K562 (cell line): ENCODE data around the gene HSD17B8. TPM values are rescaled to one million over a fixed set of nuclear protein-coding genes. Genes with fewer than 3 reads are reported as not detected.

Experiments
- ARID3A ChIP-seq: IDR thresholded peaks from 2 replicates; pipeline ENCODE4 v1.6.1; 2012; ENCODE audit warnings: low read depth, low read length, improper control_type of control experiment, borderline replicate concordance
- EP300 ChIP-seq: IDR thresholded peaks from 2 replicates; pipeline ENCODE4 v1.6.1; 2012; ENCODE audit warnings: low read length, improper control_type of control experiment
- HDGF ChIP-seq: fragments of 450-650 bp; IDR thresholded peaks from 2 replicates; pipeline ENCODE4 v1.6.1; 2016
- HNRNPK ChIP-seq: fragments of 200-400 bp; formaldehyde crosslinking; IDR thresholded peaks from one replicate; pipeline ENCODE4 v1.6.1; 2018; ENCODE audit warnings: mild to moderate bottlenecking, low read depth, low read length; ENCODE audit not compliant: poor library complexity, severe bottlenecking
- KDM2B ChIP-seq: fragments of 250-450 bp; sonication (Bioruptor Pico); IDR thresholded peaks from 2 replicates; pipeline ENCODE4 v1.8.0; 2021; ENCODE audit warnings: mild to moderate bottlenecking, moderate library complexity
- MXI1 ChIP-seq: IDR thresholded peaks from 2 replicates; pipeline ENCODE4 v1.6.1; 2011; ENCODE audit warnings: low read depth, mild to moderate bottlenecking, improper control_type of control experiment, low read length
- MYNN ChIP-seq, 2 experiments: sonication (generic); formaldehyde crosslinking in 1 of 2; IDR thresholded peaks; 2 replicates each; pipeline versions ENCODE4 v1.5.0 to v1.6.1; 2016 to 2020; ENCODE audit warnings: antibody characterized with exemption in 1 of 2, missing genetic modification reagents in 1 of 2
- NR2C1 ChIP-seq, 2 experiments: fragments of 450-650 bp; IDR thresholded peaks; 2 replicates each; pipeline ENCODE4 v1.6.1; 2017; ENCODE audit warnings: mild to moderate bottlenecking in 2 of 2, antibody characterized with exemption in 1 of 2, inconsistent platforms in 1 of 2, missing compliant biosample characterization in 1 of 2, missing genetic modification characterization in 1 of 2
- PCBP1 ChIP-seq: fragments of 200-400 bp; formaldehyde crosslinking; IDR thresholded peaks from 2 replicates; pipeline ENCODE4 v1.6.1; 2018; ENCODE audit warnings: mild to moderate bottlenecking, low read depth, low read length; ENCODE audit not compliant: poor library complexity, severe bottlenecking
- RBFOX2 ChIP-seq: fragments of 200-400 bp; formaldehyde crosslinking; IDR thresholded peaks from 2 replicates; pipeline ENCODE4 v1.6.1; 2017; ENCODE audit warnings: low read depth, mild to moderate bottlenecking, low read length, moderate library complexity
- RBM39 ChIP-seq: fragments of 200-400 bp; formaldehyde crosslinking; optimal IDR thresholded peaks from 2 replicates; pipeline ENCODE3; 2018; ENCODE audit warnings: low read depth, low read length
- SNAPC5 ChIP-seq: fragments of 250-450 bp; sonication (Bioruptor Pico); IDR thresholded peaks from 2 replicates; pipeline ENCODE4 v1.8.0; 2021; ENCODE audit warnings: moderate library complexity, mild to moderate bottlenecking, inconsistent platforms
- ZBTB12 ChIP-seq: fragments of 250-450 bp; sonication (Bioruptor Pico); IDR thresholded peaks from 2 replicates; pipeline ENCODE4 v1.4.0; 2020
- ZZZ3 ChIP-seq: fragments of 450-650 bp; IDR thresholded peaks from 2 replicates; pipeline ENCODE4 v1.6.1; 2016; ENCODE audit warnings: antibody characterized with exemption, mild to moderate bottlenecking, moderate library complexity
- polyA plus RNA-seq, 8 experiments: library from polyadenylated mRNA; depleted of rRNA in 4 of 8; stranded (reverse) in 5 of 8; unstranded in 3 of 8; fragments of >200 nt; fragmentation: Nextera tagmentation in 2 of 8; fragmentation: Illumina TruSeq in 1 of 8; extraction: Ambion mirVana in 2 of 8; extraction: Trizol in 1 of 8; gene quantifications; 2 replicates each; pipeline versions ENCODE4 v1.2.1 to v1.2.3, GENCODE V29; 2011 to 2014; ENCODE audit warnings: inconsistent platforms in 1 of 8, missing spikeins in 1 of 8
- total RNA-seq, 7 experiments: library from RNA; depleted of rRNA in 6 of 7; stranded (reverse); fragments of >200 nt in 6 of 7; fragmentation: Illumina TruSeq in 2 of 7; extraction: Trizol in 2 of 7; gene quantifications; 2 replicates each; pipeline versions ENCODE4 v1.2.1 to v1.2.3, GENCODE V29; 2011 to 2021; ENCODE audit warnings: low replicate concordance in 1 of 7
- TF ChIP-seq, protein P1 (sequence below): fragments of 250-450 bp; sonication (Bioruptor Pico); IDR thresholded peaks from 2 replicates; pipeline ENCODE4 v1.5.0; 2021
- TF ChIP-seq, protein P2 (sequence below): fragments of 450-650 bp; IDR thresholded peaks from one replicate; pipeline ENCODE4 v1.6.1; 2018; ENCODE audit warnings: mild to moderate bottlenecking, moderate library complexity; ENCODE audit not compliant: partially characterized antibody
- TF ChIP-seq, protein P3 (sequence below): fragments of 450-650 bp; IDR thresholded peaks from 2 replicates; pipeline ENCODE4 v1.6.1; 2016; ENCODE audit warnings: low read depth, mild to moderate bottlenecking, moderate library complexity
- TF ChIP-seq, protein P4 (sequence below): sonication (generic); formaldehyde crosslinking; IDR thresholded peaks from 2 replicates; pipeline ENCODE4 v1.9.0; 2022; ENCODE audit warnings: mild to moderate bottlenecking, missing genetic modification reagents

HSD17B8 gene
- total and polyA plus RNA-seq, 9 of the 15 experiments (the other 6 are each of a cell fraction or from before 2014, with no cell fraction given), result 3.7 to 35.2 (median 14.2) TPM

GRCh38 chr6:33248932-33249731, 44.7 kb downstream of the HSD17B8 start (continued):
- TF ChIP-seq, protein P1, sequence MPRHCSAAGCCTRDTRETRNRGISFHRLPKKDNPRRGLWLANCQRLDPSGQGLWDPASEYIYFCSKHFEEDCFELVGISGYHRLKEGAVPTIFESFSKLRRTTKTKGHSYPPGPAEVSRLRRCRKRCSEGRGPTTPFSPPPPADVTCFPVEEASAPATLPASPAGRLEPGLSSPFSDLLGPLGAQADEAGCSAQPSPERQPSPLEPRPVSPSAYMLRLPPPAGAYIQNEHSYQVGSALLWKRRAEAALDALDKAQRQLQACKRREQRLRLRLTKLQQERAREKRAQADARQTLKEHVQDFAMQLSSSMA, result peak; percentile 11; the same call in 1 of the 2 replicates
- TF ChIP-seq HDGF, result peak; percentile 53; the same call in 1 of the 2 replicates
- no peak for TF ChIP-seq PCBP1
- TF ChIP-seq, protein P2, sequence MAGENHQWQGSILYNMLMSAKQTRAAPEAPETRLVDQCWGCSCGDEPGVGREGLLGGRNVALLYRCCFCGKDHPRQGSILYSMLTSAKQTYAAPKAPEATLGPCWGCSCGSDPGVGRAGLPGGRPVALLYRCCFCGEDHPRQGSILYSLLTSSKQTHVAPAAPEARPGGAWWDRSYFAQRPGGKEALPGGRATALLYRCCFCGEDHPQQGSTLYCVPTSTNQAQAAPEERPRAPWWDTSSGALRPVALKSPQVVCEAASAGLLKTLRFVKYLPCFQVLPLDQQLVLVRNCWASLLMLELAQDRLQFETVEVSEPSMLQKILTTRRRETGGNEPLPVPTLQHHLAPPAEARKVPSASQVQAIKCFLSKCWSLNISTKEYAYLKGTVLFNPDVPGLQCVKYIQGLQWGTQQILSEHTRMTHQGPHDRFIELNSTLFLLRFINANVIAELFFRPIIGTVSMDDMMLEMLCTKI, result no peak
- no peak for TF ChIP-seq ARID3A
- TF ChIP-seq, protein P3, sequence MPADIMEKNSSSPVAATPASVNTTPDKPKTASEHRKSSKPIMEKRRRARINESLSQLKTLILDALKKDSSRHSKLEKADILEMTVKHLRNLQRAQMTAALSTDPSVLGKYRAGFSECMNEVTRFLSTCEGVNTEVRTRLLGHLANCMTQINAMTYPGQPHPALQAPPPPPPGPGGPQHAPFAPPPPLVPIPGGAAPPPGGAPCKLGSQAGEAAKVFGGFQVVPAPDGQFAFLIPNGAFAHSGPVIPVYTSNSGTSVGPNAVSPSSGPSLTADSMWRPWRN, result no peak; the same call in 1 of the 2 replicates
- TF ChIP-seq MXI1, result 0 out of 2 replicates have a peak, but pooled peaks have one; percentile 9
- TF ChIP-seq SNAPC5 (CRISPR knock-in tag), result no peak
- TF ChIP-seq, protein P4, sequence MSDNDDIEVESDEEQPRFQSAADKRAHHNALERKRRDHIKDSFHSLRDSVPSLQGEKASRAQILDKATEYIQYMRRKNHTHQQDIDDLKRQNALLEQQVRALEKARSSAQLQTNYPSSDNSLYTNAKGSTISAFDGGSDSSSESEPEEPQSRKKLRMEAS (CRISPR knock-in tag), result peak; percentile 82
- peak; percentile 92 for TF ChIP-seq KDM2B (CRISPR knock-in tag)
- no peak for TF ChIP-seq RBM39
- TF ChIP-seq RBFOX2, result peak; percentile 89
- peak; percentile 58 for TF ChIP-seq NR2C1 (IDR thresholded peaks at IDR 0.05)
- TF ChIP-seq NR2C1 (tag; IDR thresholded peaks at IDR 0.05), result peak; percentile 77
- TF ChIP-seq ZZZ3, result no peak
- TF ChIP-seq HNRNPK, result no peak
- TF ChIP-seq EP300, result 0 out of 2 replicates have a peak, but pooled peaks have one; percentile 6
- TF ChIP-seq MYNN (IDR thresholded peaks at IDR 0.05), result peak; percentile 52; the same call in 1 of the 2 replicates
- TF ChIP-seq MYNN (CRISPR knock-in tag; IDR thresholded peaks at IDR 0.05), result no peak
- no peak for TF ChIP-seq ZBTB12 (CRISPR knock-in tag)
